Measurements from ENCODE around the gene YPEL3.

The YPEL3 gene

DNA sequence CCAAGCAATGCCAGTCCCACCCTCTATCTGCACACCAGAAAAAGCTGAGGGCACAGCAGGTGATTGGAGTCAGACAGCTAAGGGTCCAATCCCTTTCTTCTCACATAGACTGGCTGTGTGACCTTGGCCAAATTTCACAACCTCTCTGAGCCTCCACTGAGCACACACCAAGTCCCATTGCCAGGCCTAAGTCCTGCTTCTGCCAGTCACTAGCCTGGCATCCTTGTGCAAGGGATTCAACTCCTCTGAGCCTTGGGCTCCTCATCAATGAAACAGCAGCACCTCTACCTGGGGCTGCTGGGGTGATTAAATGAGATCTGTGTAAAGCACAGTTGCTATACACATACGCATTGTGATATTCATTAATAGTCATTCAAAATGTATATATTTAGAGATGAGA, 49.4 kb downstream of the YPEL3 start:
- H3K27me3 ChIP-seq (ENCODE audit: control insufficient read depth, insufficient read depth, low read length): no peaks in the 10 kb centered on the region
- no peak overlapping the region for H3K9ac ChIP-seq
- no peak overlapping the region for H2AFZ ChIP-seq
- TF ChIP-seq, protein P1, sequence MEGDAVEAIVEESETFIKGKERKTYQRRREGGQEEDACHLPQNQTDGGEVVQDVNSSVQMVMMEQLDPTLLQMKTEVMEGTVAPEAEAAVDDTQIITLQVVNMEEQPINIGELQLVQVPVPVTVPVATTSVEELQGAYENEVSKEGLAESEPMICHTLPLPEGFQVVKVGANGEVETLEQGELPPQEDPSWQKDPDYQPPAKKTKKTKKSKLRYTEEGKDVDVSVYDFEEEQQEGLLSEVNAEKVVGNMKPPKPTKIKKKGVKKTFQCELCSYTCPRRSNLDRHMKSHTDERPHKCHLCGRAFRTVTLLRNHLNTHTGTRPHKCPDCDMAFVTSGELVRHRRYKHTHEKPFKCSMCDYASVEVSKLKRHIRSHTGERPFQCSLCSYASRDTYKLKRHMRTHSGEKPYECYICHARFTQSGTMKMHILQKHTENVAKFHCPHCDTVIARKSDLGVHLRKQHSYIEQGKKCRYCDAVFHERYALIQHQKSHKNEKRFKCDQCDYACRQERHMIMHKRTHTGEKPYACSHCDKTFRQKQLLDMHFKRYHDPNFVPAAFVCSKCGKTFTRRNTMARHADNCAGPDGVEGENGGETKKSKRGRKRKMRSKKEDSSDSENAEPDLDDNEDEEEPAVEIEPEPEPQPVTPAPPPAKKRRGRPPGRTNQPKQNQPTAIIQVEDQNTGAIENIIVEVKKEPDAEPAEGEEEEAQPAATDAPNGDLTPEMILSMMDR (IDR thresholded peaks at IDR 0.05): no peak
- H3K4me2 ChIP-seq (ENCODE audit: low read length): no peak overlapping the region
- H3K36me3 ChIP-seq (ENCODE audit: control insufficient read depth, insufficient read depth, low read length): no peaks in the 10 kb centered on the region
- H3K4me1 ChIP-seq: no peaks in the 10 kb centered on the region
- no peaks in the 10 kb centered on the region for H3K9me3 ChIP-seq (ENCODE audit: control insufficient read depth, low read length)
- no peaks in the 10 kb centered on the region for H3K79me2 ChIP-seq
- H3K27ac ChIP-seq: no peak overlapping the region
- no peak overlapping the region for H3K4me3 ChIP-seq (ENCODE audit: low read depth, low read length)

GRCh38 chr16:30046178-30046577, 49.8 kb downstream of the YPEL3 start:
- Histone ChIP-seq H3K9ac (no peak overlapping the region), H3K9me3 (ENCODE audit: control insufficient read depth, low read length) (no peaks in the 10 kb centered on the region), H3K36me3 (ENCODE audit: control insufficient read depth, insufficient read depth, low read length) (no peaks in the 10 kb centered on the region), H3K4me1 (no peaks in the 10 kb centered on the region), H3K79me2 (no peaks in the 10 kb centered on the region), H3K4me3 (ENCODE audit: low read depth, low read length) (no peak overlapping the region), H3K27ac (no peak overlapping the region), H3K4me2 (ENCODE audit: low read length) (no peak overlapping the region), H3K27me3 (ENCODE audit: control insufficient read depth, insufficient read depth, low read length) (no peaks in the 10 kb centered on the region), H2AFZ (no peak overlapping the region)
- TF ChIP-seq, protein P1 (IDR thresholded peaks at IDR 0.05): no peak

All from parathyroid adenoma (tissue), 2 donors.